GM19455 (cell line): ENCODE data around the gene KRTAP10-6.
"Not testable (repeated sequence)": the region's sequence is repeated elsewhere in the genome, so short reads cannot be mapped to it uniquely, and the experiment has no call there.

Source experiments
- ATAC-seq: cut with Tn5 transposase; IDR thresholded peaks from one replicate; pipeline ENCODE4 v1.9.1; 2021; ENCODE audit not compliant: unreplicated experiment

KRTAP10-6 gene

DNA sequence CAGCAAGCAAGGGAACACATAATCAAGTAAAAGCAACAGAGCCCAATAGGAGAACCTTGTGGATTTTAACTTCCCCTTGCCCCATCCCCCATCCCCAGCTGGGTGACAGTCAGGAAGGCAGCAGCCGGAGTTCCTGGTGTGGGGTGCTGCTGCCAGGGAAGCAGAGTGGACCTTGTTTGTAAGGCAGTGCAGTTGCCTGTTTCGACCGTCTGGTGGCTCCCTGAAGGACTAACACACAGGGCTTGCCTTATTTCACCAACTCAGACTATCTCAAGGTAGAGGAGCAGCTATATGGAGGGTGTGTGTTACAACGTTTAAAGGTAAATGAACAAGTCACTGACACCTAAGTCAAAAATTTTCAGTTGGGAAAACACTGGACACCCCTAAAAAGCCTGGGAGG, 26.2 kb upstream of the KRTAP10-6 start:
- no peak for ATAC-seq

DNA sequence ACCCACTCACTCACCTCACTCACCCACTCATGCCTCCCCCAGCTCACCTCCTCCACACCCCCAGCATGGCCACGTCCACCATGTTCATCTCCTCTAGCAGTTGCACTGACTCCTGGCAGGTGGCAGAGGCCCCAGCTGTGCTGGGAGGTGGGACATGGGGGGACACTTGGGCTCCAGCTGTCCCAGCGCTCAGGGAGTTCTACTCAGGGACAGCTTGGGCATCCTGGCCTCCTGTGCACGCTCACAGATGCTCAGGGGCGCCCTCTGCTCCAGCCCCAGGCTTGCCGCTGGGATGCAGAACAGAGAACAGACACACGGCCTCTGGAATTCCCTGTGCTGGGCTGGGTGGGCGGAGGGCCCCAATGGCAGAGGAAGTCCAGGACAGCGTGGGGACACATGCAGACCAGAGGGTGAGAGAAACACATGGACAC, 24.8 kb upstream of the KRTAP10-6 start:
- ATAC-seq: no peak

DNA sequence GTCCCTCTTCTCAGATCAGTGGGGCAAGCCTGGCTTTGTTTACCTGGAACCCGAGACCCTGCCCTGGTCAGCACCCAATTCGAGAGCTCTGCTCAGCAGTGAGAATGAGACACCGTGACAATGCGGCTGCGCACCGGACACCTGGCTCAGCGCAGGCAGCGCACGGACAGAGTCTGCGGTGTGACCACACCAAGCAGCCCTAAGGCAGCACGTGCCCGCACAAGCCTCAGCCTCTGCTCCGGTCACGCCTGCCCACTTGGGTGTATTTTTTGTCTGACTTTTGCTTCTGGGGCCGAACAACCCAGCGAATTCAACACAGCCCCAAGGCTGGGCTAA, 24.3 kb upstream of the KRTAP10-6 start:
- no peak for ATAC-seq

DNA sequence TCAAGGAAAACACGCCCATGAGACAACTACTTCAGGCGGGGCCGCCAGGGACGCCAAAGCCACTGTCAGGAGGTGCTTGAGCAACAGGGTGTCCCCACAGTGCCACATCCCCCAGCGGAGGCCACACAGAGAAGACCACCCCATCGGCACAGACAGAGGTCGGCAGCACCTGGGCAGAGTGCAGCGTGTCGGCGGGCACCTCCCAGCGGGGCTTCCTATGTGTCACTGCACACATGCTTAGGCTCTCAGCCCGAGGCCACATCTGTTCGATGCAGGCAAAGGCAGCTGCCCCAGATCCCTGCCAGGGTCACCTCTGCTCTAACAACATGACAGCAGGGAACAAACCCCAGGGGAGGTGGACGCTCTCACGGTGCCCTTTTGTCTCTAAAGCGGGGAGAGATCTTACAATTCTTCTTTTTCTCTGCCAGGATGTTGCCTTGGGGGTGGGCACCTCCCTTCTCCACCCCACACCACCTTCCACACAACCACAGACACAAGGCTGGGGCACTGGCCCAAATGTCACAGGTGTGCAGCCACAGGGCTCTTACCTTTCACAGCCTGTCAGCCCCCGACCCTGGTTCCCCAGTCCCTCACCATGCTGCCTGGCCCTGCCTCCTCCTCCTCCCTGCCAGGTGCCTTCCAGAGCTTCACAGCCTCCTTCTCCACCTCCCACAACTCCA, 23.7 kb upstream of the KRTAP10-6 start:
- no peak for ATAC-seq

DNA sequence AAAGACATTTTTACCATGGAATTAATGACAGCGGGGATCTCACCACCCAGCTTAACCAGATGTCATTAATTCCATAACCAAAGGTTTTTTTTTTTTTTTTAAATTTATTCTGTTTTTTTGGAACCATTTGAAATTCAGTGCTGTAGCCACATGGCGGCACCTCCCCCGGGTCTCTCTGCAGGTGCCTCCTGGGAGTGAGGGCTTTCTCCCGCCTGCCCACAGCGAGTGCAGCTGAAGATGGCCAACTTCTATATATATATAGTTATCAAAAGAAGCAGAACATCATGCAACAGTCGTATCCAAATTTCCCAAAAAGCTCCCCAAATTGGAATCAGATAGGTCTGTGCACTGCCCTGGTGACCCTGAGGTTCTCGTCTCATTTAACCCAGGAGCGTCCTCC, 23.2 kb upstream of the KRTAP10-6 start:
- ATAC-seq: no peak

DNA sequence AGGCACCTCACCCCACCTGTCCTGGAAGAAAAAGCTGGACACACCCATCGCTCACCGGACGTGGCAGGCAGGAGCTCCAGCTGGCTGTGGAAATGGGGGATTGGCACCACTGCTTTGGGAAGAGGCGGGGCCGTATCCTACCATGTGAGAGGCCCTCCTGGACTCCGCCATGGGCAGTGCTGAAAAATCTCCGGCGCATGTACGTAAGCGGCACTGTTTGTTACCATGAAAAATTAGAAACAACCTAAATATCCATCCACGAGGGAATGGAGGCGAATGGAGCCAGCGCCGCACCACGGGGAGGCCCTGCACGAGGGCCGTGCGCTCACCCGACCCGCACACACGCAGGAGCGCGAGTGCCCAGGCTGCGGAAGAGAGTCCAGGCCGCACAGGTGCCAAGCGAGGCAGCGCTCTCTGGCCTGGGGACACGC, 22.7 kb upstream of the KRTAP10-6 start:
- ATAC-seq: no peak

DNA sequence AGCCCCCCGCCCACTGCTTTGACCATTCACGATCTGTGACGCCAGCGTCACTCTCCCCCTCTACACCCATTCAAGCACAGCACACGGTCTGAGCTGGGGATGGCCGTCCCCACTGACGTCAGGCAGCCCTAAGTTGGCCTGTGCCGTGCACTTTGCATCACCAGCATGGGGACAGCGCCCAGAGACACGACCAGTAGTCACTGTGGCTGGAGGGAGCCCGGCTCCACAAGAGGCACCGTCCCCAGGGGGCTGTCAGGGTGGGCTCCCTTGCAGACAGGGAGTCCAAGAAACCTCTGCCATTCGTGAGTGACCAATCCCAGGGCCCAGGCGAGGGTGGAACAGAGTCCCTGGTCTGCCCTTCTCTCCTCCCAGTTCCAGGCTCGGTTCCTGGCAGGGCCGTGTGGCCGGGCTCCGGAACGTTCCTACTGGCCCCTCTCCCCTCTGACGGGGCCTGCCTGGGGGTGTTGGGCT, 21.9 kb upstream of the KRTAP10-6 start:
- no peak for ATAC-seq

DNA sequence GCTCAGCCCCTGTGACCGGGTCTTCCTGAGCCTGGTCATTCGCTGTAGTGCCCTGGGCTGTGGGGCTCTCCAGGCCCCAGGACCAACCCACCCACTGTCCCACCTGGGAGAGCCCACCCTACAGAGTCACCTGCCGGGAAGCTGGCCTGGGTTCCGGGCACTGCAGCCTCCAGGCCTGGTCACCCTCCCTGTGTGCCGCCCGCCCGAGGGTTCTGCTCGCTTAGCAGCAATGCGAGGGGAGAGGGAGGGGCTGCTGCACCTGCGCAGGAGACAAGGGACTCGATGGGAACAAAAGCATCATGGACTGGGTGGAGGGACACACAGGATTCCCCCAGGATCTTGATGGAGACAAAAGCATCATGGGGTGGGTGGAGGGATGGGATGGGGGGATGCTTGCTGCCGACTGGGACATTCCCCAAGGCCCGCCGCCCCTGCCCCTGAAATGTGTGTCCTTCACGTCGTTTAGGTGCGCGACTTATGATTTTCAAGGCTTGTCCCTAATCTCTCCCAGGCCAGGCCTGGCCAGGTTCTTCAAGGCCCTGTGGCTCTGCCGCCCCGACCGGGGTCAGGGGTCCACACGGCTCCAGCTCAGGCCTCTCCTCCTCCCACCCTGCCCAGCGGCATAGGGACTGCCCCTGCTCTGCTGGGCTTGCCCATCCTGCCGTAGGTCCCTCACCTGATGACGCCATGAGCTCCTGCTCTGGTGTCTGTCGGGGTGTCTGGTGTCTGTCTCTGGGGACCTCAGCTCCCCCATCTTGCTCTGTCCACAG, 21.3 kb upstream of the KRTAP10-6 start:
- ATAC-seq: no peak

DNA sequence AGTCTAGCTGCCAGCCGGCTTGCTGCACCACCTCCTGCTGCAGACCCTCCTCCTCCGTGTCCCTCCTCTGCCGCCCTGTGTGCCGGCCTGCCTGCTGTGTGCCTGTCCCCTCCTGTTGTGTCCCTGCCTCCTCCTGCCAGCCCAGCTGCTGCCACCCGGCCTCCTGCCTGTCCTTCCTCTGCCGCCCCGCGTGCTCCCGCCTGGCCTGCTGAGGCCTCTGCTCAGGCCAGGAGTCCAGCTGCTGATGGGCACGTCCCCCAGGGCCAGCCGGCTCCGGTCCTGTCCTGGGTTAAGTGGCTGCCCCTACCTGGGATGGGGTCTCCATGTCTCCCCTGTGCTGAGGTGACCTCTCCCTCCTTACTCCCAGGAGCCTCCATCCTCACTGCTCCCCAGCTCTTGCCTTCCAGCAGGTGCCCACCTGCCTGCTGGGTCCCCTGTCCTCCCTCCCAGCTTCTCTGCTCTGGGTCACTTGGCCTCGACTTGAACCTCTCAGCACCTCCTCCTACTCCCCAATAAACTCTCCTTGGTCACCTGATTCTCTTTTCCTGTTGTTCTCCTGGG, 20.4 kb upstream of the KRTAP10-6 start:
- ATAC-seq: no peak

DNA sequence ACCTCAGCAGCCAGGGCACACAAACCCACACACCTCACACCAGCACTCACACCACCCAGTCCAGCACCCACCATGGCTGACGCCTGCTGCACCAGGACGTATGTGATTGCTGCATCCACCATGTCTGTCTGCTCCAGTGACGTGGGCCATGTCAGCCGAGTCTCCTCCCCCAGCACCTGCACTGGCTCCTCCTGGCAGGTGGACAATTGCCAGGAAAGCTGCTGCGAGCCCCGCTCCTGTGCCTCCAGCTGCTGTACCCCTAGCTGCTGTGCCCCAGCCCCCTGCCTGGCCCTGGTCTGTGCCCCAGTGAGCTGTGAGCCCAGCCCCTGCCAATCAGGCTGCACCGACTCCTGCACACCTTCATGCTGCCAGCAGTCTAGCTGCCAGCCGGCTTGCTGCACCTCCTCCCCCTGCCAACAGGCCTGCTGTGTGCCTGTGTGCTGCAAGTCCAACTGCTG, 19.8 kb upstream of the KRTAP10-6 start, which contains the start of gene KRTAP10-8:
Gene KRTAP10-8 (plus strand): TSS at position 51 of the 458 bp plus-strand sequence. CDS start 22 bp downstream, at position 73.
- ATAC-seq: no peak

DNA sequence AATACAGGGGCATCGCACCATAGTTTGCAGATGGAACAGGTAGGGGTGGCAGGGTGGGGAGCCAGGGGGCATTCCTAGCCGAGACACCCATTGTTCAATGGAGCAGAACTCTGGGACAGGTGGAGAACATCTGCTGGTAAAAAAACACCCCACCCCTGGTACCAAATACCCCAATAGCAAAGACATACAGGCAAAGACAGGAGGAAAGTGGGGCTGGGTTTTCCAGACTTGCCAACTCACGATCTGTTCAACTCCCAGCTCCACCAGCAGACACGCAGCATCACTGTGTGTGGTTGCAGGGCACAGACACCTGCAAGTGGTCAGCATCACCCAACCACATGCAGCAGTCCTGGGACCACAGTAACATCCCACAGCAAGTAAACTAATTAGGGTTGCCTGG, 19.2 kb upstream of the KRTAP10-6 start:
- no peak for ATAC-seq

DNA sequence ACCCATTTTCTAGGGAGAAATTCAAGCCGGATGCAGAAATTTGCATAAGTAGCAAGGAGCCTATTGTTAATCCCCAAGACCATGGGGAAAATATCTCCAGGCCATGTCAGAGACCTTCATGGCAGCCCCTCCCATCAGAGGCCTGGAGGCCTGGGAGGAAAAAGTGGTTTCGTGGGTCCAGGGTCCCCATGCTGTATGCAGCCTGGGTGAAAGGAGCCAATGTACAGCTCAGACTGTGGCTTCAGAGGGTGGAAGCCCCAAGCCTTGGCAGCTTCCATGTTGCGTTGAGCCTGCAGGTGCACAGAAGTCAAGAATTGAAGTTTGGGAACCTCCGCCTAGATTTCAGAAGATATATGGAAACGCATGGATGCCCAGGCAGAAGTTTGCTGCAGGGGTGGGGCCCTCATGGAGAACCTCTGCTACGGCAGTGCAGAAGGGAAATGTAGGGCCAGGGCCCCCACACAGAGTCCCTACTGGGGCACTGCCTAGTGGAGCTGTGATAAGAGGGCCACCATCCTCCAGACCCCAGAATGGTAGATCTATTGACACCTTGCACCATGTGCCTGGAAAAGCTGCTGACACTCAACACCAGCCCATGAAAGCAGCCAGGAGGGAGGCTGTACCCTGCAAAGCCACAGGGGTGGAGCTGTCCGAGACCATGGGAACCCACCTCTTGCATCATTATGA, 18.0 kb upstream of the KRTAP10-6 start:
- not testable (repeated sequence) for ATAC-seq

DNA sequence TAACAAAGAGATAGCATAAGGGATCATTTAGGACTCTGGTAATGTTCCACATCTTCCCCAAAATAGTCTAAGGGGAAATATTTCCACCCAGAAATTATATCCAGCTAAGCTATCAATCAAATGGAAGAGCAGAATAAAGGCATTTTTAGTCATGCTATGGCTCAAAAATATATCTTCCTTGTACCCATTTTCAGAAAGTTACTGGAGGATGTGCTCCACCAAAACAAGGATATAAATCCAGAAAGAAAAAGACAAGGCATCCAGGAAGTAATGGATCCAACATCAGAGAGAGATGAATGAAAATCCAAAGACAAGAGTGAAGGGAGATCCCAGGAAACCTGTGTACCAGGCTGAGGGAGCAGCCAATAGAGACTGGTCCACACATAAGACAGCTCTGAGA, 16.9 kb upstream of the KRTAP10-6 start:
- no peak for ATAC-seq

DNA sequence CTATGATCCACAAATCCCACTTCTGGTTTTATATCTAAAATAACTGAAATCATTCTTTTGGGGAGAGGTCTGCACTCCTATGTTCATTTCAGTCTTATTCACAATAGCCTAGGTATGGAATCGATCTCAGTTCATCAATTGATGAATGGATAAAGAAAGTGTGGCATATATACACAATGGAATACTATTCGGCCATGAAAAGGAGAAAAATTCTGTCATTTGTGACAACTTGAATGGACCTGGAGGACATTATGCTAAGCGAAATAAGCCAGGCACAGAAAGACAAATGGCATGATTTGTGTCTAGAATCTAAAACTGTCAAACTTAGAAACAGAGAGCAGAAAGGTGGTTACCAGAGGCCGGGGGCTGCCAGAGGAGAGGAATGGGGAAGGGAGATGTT, 14.2 kb upstream of the KRTAP10-6 start:
- no peak for ATAC-seq

DNA sequence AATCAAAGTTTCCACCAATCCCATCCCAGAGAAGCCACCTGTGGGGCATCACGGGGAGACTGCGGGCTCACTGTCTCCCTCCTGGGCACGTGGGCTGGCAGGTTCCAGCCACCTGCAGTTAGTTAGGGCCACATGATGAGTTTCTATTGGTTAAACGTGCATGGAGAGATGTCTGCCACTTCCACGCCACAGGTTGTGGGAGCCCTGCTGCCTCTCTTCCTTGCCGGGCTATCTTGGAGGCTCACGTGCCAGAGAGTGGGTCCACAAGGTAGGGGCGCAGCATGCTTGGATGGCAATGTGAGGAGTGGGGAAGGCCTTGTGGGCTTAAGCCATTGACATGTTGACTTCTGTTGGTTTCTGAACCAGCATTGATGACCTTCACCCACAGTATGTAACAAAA, 11.6 kb upstream of the KRTAP10-6 start:
- ATAC-seq: no peak

DNA sequence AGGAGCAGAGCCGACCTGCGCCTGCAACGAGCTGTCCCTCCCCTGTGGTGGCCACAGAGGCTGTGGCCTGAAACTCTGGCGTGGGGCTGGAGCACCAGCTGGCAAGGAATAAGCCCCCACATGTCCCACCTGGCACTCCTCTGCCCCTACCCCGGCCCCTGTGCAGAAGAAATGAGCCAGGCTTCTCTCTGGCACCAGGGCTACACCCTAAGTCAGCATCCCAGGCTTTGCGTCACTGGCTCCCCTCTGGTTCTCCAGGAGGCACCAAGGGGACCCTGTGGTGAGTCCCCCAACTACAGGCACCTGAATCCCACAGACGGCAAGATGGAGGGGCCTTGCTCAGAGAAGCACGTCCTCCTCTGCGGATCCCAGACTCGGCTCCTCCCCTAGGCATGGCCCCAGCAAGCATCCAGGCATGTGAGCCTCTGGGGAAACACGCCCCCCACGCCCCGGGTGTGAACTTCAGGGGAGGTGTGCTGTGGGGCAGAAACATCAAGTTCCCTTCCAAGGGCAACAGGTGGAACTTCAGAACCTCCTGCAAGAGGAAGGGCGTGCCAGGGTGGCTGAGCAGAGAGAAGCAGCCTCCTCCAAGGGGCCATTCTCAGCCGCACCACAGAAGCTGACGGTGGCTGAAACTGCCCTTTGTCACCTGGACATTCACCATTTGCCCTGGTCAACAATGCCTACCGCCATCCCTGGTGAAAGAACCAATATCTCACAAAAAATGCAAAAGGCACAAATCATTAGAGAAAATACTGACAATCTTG, 11.0 kb upstream of the KRTAP10-6 start:
- no peak for ATAC-seq

DNA sequence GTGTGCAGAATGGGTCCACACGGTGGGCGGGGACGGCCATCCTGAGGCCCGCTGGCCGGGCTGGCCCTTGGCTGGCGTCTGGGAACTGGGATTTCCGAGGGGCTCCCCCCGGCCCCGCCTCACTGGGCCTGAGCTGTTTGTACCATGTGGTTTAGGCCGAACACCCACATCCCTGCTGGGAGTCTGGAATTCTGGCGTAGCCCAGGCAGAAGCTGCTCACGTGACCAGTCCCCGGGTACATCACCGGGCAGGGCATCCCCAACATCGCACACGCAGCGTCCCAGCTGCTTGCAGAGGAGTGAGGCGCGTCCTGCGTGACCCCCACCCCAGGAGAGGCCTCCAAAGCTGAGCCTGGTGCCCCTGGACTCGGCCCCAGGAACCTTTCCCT, 10.2 kb upstream of the KRTAP10-6 start:
- ATAC-seq: no peak

DNA sequence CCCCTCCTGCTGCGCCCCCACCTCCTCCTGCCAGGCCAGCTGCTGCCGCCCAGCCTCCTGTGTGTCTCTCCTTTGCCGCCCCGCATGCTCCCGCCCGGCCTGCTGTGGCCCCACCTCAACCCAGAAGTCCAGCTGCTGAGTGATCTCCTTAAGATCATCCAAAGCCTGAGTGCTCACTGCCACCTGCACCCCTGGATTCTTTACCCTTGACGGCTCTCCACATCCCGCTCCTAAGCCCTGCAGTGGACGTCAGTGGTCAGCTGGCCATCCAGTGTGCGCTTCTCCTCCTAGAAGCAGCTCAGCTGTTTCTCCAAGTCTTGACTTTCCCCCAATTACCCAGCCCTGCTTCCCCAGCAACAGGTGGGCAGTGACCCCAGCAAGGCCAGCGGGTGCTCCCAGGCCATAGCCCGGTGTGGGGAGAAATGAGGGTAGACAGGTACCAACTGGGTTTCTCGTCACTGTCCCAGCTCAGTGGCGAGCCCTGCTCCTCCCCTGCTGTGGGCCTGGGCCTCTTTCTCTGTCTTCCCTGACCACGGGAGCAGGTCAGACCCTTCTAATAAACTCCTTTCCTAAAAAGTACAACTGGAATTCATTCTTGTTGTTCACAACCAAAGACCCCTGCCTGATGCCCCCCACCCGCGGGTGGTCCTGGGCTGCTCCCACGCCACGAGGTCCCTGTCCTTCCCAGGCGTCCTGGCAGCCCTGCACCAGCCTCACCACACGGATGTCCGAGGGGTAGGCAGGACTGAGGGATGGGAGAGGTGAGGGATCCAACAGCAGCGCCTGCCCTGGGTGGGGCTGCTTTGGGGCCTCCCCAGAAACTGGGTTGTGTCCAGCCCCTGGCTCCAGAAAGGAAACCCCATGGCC, 9.5 kb upstream of the KRTAP10-6 start:
- no peak for ATAC-seq

DNA sequence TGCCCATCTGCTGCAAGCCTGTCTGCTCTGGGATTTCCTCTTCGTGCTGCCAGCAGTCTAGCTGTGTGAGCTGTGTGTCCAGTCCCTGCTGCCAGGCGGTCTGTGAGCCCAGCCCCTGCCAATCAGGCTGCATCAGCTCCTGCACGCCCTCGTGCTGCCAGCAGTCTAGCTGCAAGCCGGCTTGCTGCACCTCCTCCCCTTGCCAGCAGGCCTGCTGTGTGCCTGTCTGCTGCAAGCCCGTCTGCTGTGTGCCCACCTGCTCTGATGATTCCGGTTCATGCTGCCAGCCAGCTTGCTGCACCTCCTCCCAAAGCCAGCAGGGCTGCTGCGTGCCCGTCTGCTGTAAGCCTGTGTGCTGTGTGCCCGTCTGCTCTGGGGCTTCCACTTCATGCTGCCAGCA, 8.8 kb upstream of the KRTAP10-6 start:
- ATAC-seq: not testable (repeated sequence)
